SU-DHL-6 (cell line): ENCODE data around the gene KCTD17.
A peak's percentile ranks its signal among the peaks of the same experiment; 100 is the strongest.

ENCODE experiments used
- H2AFZ ChIP-seq: fragments of 200-600 bp; sonication (generic); 2 replicates; pipeline ENCODE4 v1.6.1; 2014; ENCODE audit warnings: low read depth, mild to moderate bottlenecking, moderate library complexity, mixed read lengths, antibody characterized with exemption, low read length; ENCODE audit not compliant: severe bottlenecking
- H3F3A ChIP-seq: fragments of 200-600 bp; shearing (Covaris generic); 2 replicates; pipeline ENCODE4 v1.6.0; 2016; ENCODE audit warnings: antibody characterized with exemption, mild to moderate bottlenecking; ENCODE audit not compliant: insufficient read depth
- H3K27ac ChIP-seq: fragments of 200-600 bp; sonication (generic); 2 replicates; pipeline ENCODE4 v1.5.1; 2016; ENCODE audit warnings: low read depth, mild to moderate bottlenecking, low read length, moderate library complexity, mixed read lengths
- H3K27me3 ChIP-seq: fragments of 200-600 bp; sonication (generic), shearing (Covaris generic); 2 replicates; pipeline ENCODE4 v1.6.0; 2014; ENCODE audit warnings: mild to moderate bottlenecking, low read length
- H3K36me3 ChIP-seq: fragments of 200-600 bp; sonication (generic); 2 replicates; pipeline ENCODE4 v1.6.1; 2014; ENCODE audit warnings: mild to moderate bottlenecking, low read length, mixed read lengths
- H3K4me2 ChIP-seq: fragments of 300-600, 200-600 bp; shearing (Covaris generic), sonication (generic); 2 replicates; pipeline ENCODE4 v1.6.0; 2014; ENCODE audit warnings: low read length, low read depth, mild to moderate bottlenecking; ENCODE audit not compliant: poor library complexity, severe bottlenecking
- H3K4me3 ChIP-seq: fragments of 200-600 bp; sonication (generic); 2 replicates; pipeline ENCODE4 v1.5.1; 2014; ENCODE audit warnings: antibody characterized with exemption, low read length, mild to moderate bottlenecking, mixed read lengths; ENCODE audit not compliant: insufficient read depth, poor library complexity, severe bottlenecking
- H3K79me2 ChIP-seq: fragments of 200-600 bp; sonication (generic); 2 replicates; pipeline ENCODE4 v1.6.1; 2014; ENCODE audit warnings: mild to moderate bottlenecking, low read length, moderate library complexity; ENCODE audit not compliant: insufficient read depth
- H3K9ac ChIP-seq: fragments of 200-600 bp; sonication (generic); 2 replicates; pipeline ENCODE4 v1.7.0; 2014; ENCODE audit warnings: mild to moderate bottlenecking, low read length
- H3K9me2 ChIP-seq: fragments of 200-600 bp; sonication (generic); replicated peaks from 2 replicates; pipeline ENCODE4 v1.6.1; 2014; ENCODE audit warnings: low read length; ENCODE audit not compliant: insufficient read depth
- H3K9me3 ChIP-seq: fragments of 200-600 bp; sonication (generic); 2 replicates; pipeline ENCODE4 v1.6.1; 2014; ENCODE audit warnings: low read length, mixed read lengths; ENCODE audit not compliant: insufficient read depth
- H4K20me1 ChIP-seq: fragments of 200-600 bp; sonication (generic); 2 replicates; pipeline ENCODE4 v1.6.1; 2014; ENCODE audit warnings: low read depth, mild to moderate bottlenecking, antibody characterized with exemption, low read length, moderate library complexity, mixed read lengths
- EZH2phosphoT487 ChIP-seq: fragments of 200-600 bp; sonication (generic), shearing (Covaris generic); conservative IDR thresholded peaks from 2 replicates; pipeline ENCODE4 v1.6.1; 2018; ENCODE audit warnings: mild to moderate bottlenecking, antibody characterized with exemption, low read length, moderate library complexity, mixed read lengths
- TF ChIP-seq, protein P1 (sequence below): fragments of 200-600 bp; sonication (generic); IDR thresholded peaks from one replicate; pipeline ENCODE4 v1.5.1; 2017; ENCODE audit warnings: antibody characterized with exemption, mild to moderate bottlenecking, low read length, moderate library complexity; ENCODE audit not compliant: insufficient read depth, poor library complexity, severe bottlenecking

The KCTD17 gene

DNA sequence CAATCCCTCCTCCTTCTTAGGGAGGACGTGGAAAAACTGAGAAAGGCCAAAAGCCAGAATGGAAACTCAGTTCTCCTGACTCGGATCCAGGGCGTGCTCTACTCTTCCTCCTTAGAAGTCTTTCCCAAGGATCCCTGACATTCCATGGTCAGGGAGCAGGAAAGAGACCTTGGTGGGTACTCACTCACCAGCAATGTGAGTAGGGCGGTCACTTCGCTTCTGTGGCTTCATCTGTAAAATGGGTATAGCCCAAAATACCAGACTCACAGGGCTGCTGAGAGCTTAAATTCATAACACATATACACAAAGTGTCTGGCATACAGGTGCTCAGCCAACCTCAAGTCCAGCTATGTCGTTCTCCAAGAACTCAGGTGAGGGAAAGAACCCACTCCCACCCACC is 629 bp upstream of the KCTD17 start:
- TF ChIP-seq, protein P1, sequence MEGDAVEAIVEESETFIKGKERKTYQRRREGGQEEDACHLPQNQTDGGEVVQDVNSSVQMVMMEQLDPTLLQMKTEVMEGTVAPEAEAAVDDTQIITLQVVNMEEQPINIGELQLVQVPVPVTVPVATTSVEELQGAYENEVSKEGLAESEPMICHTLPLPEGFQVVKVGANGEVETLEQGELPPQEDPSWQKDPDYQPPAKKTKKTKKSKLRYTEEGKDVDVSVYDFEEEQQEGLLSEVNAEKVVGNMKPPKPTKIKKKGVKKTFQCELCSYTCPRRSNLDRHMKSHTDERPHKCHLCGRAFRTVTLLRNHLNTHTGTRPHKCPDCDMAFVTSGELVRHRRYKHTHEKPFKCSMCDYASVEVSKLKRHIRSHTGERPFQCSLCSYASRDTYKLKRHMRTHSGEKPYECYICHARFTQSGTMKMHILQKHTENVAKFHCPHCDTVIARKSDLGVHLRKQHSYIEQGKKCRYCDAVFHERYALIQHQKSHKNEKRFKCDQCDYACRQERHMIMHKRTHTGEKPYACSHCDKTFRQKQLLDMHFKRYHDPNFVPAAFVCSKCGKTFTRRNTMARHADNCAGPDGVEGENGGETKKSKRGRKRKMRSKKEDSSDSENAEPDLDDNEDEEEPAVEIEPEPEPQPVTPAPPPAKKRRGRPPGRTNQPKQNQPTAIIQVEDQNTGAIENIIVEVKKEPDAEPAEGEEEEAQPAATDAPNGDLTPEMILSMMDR: no peak
- TF ChIP-seq EZH2phosphoT487: no peak
- H3K9me2 ChIP-seq: no peaks in the 10 kb centered on the region
- no peak overlapping the region for H3K4me3 ChIP-seq
- H3K36me3 ChIP-seq: no peaks in the 10 kb centered on the region
- H2AFZ ChIP-seq: no peak overlapping the region
- H4K20me1 ChIP-seq: no peaks in the 10 kb centered on the region
- H3K27me3 ChIP-seq: no peaks in the 10 kb centered on the region
- H3K27ac ChIP-seq: no peak overlapping the region
- no peaks in the 10 kb centered on the region for H3F3A ChIP-seq
- no peaks in the 10 kb centered on the region for H3K79me2 ChIP-seq
- H3K9ac ChIP-seq: no peak overlapping the region
- H3K4me2 ChIP-seq: no peak overlapping the region
- H3K9me3 ChIP-seq: no peaks in the 10 kb centered on the region

DNA sequence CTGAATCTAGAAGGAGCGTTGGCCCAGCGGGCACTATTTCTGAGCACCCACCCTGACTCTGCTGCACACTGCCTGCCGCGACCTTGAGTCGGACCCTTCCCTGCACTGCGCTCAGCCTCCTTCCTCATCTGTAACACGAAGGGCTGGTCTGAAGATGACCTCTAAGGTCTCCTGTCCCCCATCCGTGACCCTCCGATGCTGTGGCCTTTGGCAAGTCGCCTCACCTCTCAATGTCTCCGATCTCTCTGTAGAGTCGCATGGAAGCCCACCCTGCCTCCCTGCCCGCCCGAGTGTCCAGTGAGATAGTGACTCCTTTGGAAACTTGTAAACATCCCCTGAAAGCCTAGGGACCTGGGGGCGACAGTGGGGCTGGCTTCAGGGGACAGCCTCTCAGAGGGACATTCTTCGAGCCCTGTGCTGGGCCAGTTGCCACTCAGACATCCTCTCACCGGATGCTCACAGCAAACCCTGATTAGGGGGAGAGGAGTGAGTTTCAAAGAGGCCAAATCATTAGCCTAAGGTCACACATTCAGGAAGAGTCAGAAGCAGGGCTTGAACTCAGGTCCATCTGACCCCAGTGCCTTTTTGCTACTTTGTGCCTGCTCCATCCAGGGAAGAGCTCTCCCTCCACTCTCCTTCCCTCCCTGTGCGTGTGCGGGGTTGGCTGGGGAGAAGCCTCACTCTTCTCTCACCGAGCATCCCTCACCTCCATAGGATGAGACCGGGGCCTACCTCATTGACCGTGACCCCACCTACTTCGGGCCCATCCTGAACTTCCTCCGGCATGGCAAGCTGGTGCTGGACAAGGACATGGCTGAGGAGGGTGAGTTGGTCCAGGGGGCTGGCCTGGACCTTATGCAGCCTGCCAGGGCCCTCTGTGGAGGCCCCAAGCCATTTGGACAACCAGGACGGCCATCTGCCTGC is 1.1 kb downstream of the KCTD17 start:
- Histone ChIP-seq H4K20me1 (no peaks in the 10 kb centered on the region), H3K9me2 (no peaks in the 10 kb centered on the region), H3K27ac (no peak overlapping the region), H3K79me2 (no peaks in the 10 kb centered on the region), H3K9me3 (no peaks in the 10 kb centered on the region), H3F3A (no peaks in the 10 kb centered on the region), H3K27me3 (no peaks in the 10 kb centered on the region), H3K4me3 (no peak overlapping the region), H2AFZ (no peak overlapping the region), H3K9ac (no peak overlapping the region), H3K36me3 (no peaks in the 10 kb centered on the region), H3K4me2 (peak overlapping the region; percentile 68)
- no peak for TF ChIP-seq EZH2phosphoT487

DNA sequence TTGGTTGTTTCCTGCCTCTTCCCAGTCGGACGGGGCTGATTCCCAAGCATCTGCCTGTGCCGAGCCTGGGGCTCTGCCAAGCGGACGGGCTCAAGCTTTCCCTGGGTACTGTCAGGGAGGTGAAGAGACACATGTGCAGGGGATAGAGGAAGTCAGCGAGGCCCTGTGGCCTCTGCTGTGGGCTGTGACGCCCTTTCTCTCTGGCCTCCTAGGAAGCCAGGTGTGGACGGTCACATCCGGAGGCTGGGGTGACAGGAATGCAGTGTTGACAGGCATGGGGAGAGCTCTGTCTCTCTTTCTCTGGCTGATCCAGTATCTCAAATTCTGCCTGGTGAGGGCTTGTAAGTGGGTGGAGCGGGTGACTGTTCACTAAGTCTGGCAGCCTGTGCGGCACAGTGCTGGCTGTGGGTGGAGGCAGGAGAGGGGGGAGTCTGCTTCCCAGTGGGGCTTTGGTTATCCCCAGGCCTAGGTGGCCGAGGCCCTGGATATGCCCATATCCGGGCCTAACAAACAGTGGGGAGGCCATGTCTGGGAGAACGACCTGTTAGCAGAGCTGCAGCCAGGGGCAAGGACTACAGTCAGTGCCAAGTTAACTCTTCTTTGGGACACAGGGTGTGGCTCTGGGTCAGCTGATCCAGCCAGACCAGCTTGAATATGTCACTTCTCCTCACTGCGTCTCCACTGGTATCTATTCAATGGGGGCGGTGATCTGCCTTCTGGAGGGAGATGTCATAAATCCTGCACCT is 1.9 kb downstream of the KCTD17 start:
- H3K9ac ChIP-seq: no peak overlapping the region
- H3K9me3 ChIP-seq: no peaks in the 10 kb centered on the region
- H3K4me2 ChIP-seq: no peak overlapping the region
- H2AFZ ChIP-seq: no peak overlapping the region
- H3K36me3 ChIP-seq: no peaks in the 10 kb centered on the region
- no peaks in the 10 kb centered on the region for H3F3A ChIP-seq
- no peak for TF ChIP-seq EZH2phosphoT487
- TF ChIP-seq, protein P1: no peak
- H3K79me2 ChIP-seq: no peaks in the 10 kb centered on the region
- H4K20me1 ChIP-seq: no peaks in the 10 kb centered on the region
- H3K27me3 ChIP-seq: no peaks in the 10 kb centered on the region
- no peak overlapping the region for H3K4me3 ChIP-seq
- H3K9me2 ChIP-seq: no peaks in the 10 kb centered on the region
- no peak overlapping the region for H3K27ac ChIP-seq

DNA sequence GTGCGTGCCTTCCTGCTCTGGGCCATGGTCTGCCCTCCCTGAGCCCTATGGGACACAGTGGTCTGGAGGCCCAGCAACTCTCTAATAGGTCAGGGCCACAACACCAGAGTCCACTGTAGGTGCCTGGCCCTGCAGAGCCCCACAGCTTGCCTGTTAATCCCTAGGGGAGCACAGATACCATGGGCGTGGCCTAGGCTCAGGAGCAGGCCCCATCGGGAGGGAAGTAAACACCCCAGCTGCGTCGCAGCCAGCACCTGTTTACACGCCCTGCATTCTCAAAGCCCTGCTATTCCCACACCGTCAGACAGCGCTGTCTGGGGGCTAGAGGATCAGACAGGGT is 2.5 kb downstream of the KCTD17 start:
- Histone ChIP-seq H2AFZ (no peak overlapping the region), H4K20me1 (no peaks in the 10 kb centered on the region), H3K4me3 (no peak overlapping the region), H3K9me3 (no peaks in the 10 kb centered on the region), H3K9ac (no peak overlapping the region), H3K79me2 (no peaks in the 10 kb centered on the region), H3K27me3 (no peaks in the 10 kb centered on the region), H3F3A (no peaks in the 10 kb centered on the region), H3K27ac (no peak overlapping the region), H3K36me3 (no peaks in the 10 kb centered on the region), H3K4me2 (no peak overlapping the region), H3K9me2 (no peaks in the 10 kb centered on the region)
- TF ChIP-seq, protein P1: no peak
- TF ChIP-seq EZH2phosphoT487: no peak
